Measurements from ENCODE around the gene NUP210L.
"Not testable (repeated sequence)": the region's sequence is repeated elsewhere in the genome, so short reads cannot be mapped to it uniquely, and the experiment has no call there.

NUP210L gene

GRCh38 chr1:154093699-154094098 is 61.2 kb downstream of the NUP210L start:
- Mint-ChIP-seq H3K4me1 (no peaks in the 10 kb centered on the region), H3K36me3 (no peaks in the 10 kb centered on the region), H3K27ac (no peak overlapping the region), H3K27me3 (no peaks in the 10 kb centered on the region), H3K4me3 (no peak overlapping the region), H3K9me3 (no peaks in the 10 kb centered on the region)

GRCh38 chr1:154091706-154092105 is 63.2 kb downstream of the NUP210L start:
- Mint-ChIP-seq H3K4me1 (no peaks in the 10 kb centered on the region), H3K36me3 (no peaks in the 10 kb centered on the region), H3K27me3 (no peaks in the 10 kb centered on the region), H3K27ac (no peak overlapping the region), H3K9me3 (no peaks in the 10 kb centered on the region), H3K4me3 (no peak overlapping the region)

GRCh38 chr1:154087574-154087973 is 67.3 kb downstream of the NUP210L start:
- H3K36me3 Mint-ChIP-seq = peaks cover 5% of the 10 kb centered on the region

GRCh38 chr1:154083057-154083456 is 71.8 kb downstream of the NUP210L start:
- H3K27ac Mint-ChIP-seq, H3K4me3 Mint-ChIP-seq, H3K4me1 Mint-ChIP-seq, H3K27me3 Mint-ChIP-seq, H3K9me3 Mint-ChIP-seq, H3K36me3 Mint-ChIP-seq: not testable (repeated sequence)

More at GRCh38 chr1:154087574-154087973, 67.3 kb downstream of the NUP210L start:
- no peak overlapping the region for H3K27ac Mint-ChIP-seq
- H3K4me3 Mint-ChIP-seq = no peak overlapping the region
- H3K9me3 Mint-ChIP-seq = peaks cover 10% of the 10 kb centered on the region
- no peaks in the 10 kb centered on the region for H3K4me1 Mint-ChIP-seq
- no peaks in the 10 kb centered on the region for H3K27me3 Mint-ChIP-seq

- Mint-ChIP-seq H3K27me3 (peaks cover 2% of the 10 kb centered on the region), H3K36me3 (peaks cover 8% of the 10 kb centered on the region), H3K27ac (no peak overlapping the region), H3K9me3 (peaks cover 13% of the 10 kb centered on the region), H3K4me3 (no peak overlapping the region), H3K4me1 (no peaks in the 10 kb centered on the region)
Observed at GRCh38 chr1:154081386-154082126, 73.3 kb downstream of the NUP210L start.

- H3K27ac Mint-ChIP-seq = no peak overlapping the region
- H3K36me3 Mint-ChIP-seq = peaks cover 8% of the 10 kb centered on the region
Observed at GRCh38 chr1:154076413-154076812, 78.5 kb downstream of the NUP210L start.

GRCh38 chr1:154075746-154076145 is 79.1 kb downstream of the NUP210L start:
- Mint-ChIP-seq H3K9me3 (peaks cover 7% of the 10 kb centered on the region), H3K27me3 (peaks cover 6% of the 10 kb centered on the region), H3K27ac (no peak overlapping the region), H3K4me3 (no peak overlapping the region), H3K4me1 (no peaks in the 10 kb centered on the region), H3K36me3 (peaks cover 8% of the 10 kb centered on the region)

More at GRCh38 chr1:154076413-154076812, 78.5 kb downstream of the NUP210L start:
- Mint-ChIP-seq H3K4me3 (no peak overlapping the region), H3K27me3 (peaks cover 6% of the 10 kb centered on the region), H3K9me3 (peaks cover 7% of the 10 kb centered on the region), H3K4me1 (no peaks in the 10 kb centered on the region)

- Mint-ChIP-seq H3K4me3 (no peak overlapping the region), H3K9me3 (no peaks in the 10 kb centered on the region), H3K4me1 (peaks cover 7% of the 10 kb centered on the region), H3K27me3 (no peaks in the 10 kb centered on the region), H3K27ac (no peak overlapping the region), H3K36me3 (no peaks in the 10 kb centered on the region)
Observed at GRCh38 chr1:154062309-154062708, 92.6 kb downstream of the NUP210L start.

- H3K36me3 Mint-ChIP-seq, H3K4me1 Mint-ChIP-seq, H3K4me3 Mint-ChIP-seq, H3K27ac Mint-ChIP-seq, H3K27me3 Mint-ChIP-seq, H3K9me3 Mint-ChIP-seq: not testable (repeated sequence)
Observed at GRCh38 chr1:154047436-154047835, 107.4 kb downstream of the NUP210L start.

- H3K4me1 Mint-ChIP-seq, H3K27me3 Mint-ChIP-seq, H3K36me3 Mint-ChIP-seq, H3K9me3 Mint-ChIP-seq, H3K27ac Mint-ChIP-seq, H3K4me3 Mint-ChIP-seq: not testable (repeated sequence)
Observed at GRCh38 chr1:154033697-154034096, 121.2 kb downstream of the NUP210L start.

- no peaks in the 10 kb centered on the region for H3K4me1 Mint-ChIP-seq
- no peak overlapping the region for H3K27ac Mint-ChIP-seq
- no peaks in the 10 kb centered on the region for H3K9me3 Mint-ChIP-seq
- H3K4me3 Mint-ChIP-seq = no peak overlapping the region
- peaks cover 2% of the 10 kb centered on the region for H3K36me3 Mint-ChIP-seq
- no peaks in the 10 kb centered on the region for H3K27me3 Mint-ChIP-seq
Observed at GRCh38 chr1:154019940-154020339, 134.9 kb downstream of the NUP210L start.

GRCh38 chr1:154019269-154019668 is 135.6 kb downstream of the NUP210L start:
- Mint-ChIP-seq H3K27ac (no peak overlapping the region), H3K36me3 (peaks cover 2% of the 10 kb centered on the region), H3K4me3 (no peak overlapping the region), H3K4me1 (no peaks in the 10 kb centered on the region), H3K9me3 (no peaks in the 10 kb centered on the region), H3K27me3 (no peaks in the 10 kb centered on the region)

GRCh38 chr1:154014154-154014907 is 140.5 kb downstream of the NUP210L start:
- Mint-ChIP-seq H3K36me3 (peaks cover 2% of the 10 kb centered on the region), H3K4me1 (no peaks in the 10 kb centered on the region), H3K27me3 (no peaks in the 10 kb centered on the region), H3K9me3 (no peaks in the 10 kb centered on the region), H3K27ac (no peak overlapping the region), H3K4me3 (no peak overlapping the region)

GRCh38 chr1:154012543-154012942 is 142.3 kb downstream of the NUP210L start:
- H3K36me3 Mint-ChIP-seq, H3K4me3 Mint-ChIP-seq, H3K4me1 Mint-ChIP-seq, H3K9me3 Mint-ChIP-seq, H3K27ac Mint-ChIP-seq, H3K27me3 Mint-ChIP-seq: not testable (repeated sequence)

- Mint-ChIP-seq H3K36me3 (peaks cover 2% of the 10 kb centered on the region), H3K27ac (no peak overlapping the region), H3K4me1 (no peaks in the 10 kb centered on the region), H3K9me3 (no peaks in the 10 kb centered on the region), H3K27me3 (no peaks in the 10 kb centered on the region), H3K4me3 (no peak overlapping the region)
Observed at GRCh38 chr1:154012129-154012528, 142.7 kb downstream of the NUP210L start.

GRCh38 chr1:154006136-154006535 is 148.7 kb downstream of the NUP210L start:
- no peak overlapping the region for H3K4me3 Mint-ChIP-seq
- no peaks in the 10 kb centered on the region for H3K4me1 Mint-ChIP-seq
- no peaks in the 10 kb centered on the region for H3K27me3 Mint-ChIP-seq
- H3K9me3 Mint-ChIP-seq = no peaks in the 10 kb centered on the region
- H3K27ac Mint-ChIP-seq = no peak overlapping the region
- H3K36me3 Mint-ChIP-seq = no peaks in the 10 kb centered on the region
